Small intestine (tissue), 7 donors: ENCODE data around the gene POFUT1. TPM values are rescaled to one million over a fixed set of nuclear protein-coding genes. Genes with fewer than 3 reads are reported as not detected.
A peak's percentile ranks its signal among the peaks of the same experiment; 100 is the strongest.

ENCODE experiments used
- DNase-seq, 2 donors: peaks; one replicate each; pipeline versions ENCODE4 v3.0.0 to v3.0.0-alpha.2; 2013
- FAIRE-seq: peaks from 2 replicates; lab custom pipeline; 2012; peaks lifted over from hg19 to GRCh38; lab: Jason Lieb, UNC
- H3K27ac ChIP-seq, 3 donors: one replicate each; pipeline ENCODE4 v1.5.1; 2013; ENCODE audit warnings: low read length in 2 of 3, mild to moderate bottlenecking in 2 of 3, control low read depth in 1 of 3, inconsistent platforms in 1 of 3, low read depth in 1 of 3, moderate library complexity in 1 of 3
- H3K27me3 ChIP-seq, 3 donors: one replicate each; pipeline ENCODE4 v1.6.1; 2013; ENCODE audit warnings: low read length in 3 of 3, inconsistent platforms in 1 of 3; ENCODE audit not compliant: control insufficient read depth in 3 of 3, insufficient read depth in 3 of 3
- H3K36me3 ChIP-seq, 3 donors: one replicate each; pipeline ENCODE4 v1.6.1; 2013; ENCODE audit warnings: low read length in 3 of 3, inconsistent platforms in 1 of 3, low read depth in 1 of 3, mild to moderate bottlenecking in 1 of 3, moderate library complexity in 1 of 3; ENCODE audit not compliant: control insufficient read depth in 3 of 3, insufficient read depth in 2 of 3
- H3K4me1 ChIP-seq, 3 donors: one replicate each; pipeline ENCODE4 v1.6.1; 2013; ENCODE audit warnings: low read length in 2 of 3, inconsistent platforms in 1 of 3, low read depth in 1 of 3, mild to moderate bottlenecking in 1 of 3, moderate library complexity in 1 of 3; ENCODE audit not compliant: control insufficient read depth in 3 of 3, insufficient read depth in 2 of 3
- H3K4me3 ChIP-seq, 3 donors: one replicate each; pipeline ENCODE4 v1.5.1; 2013; ENCODE audit warnings: low read length in 3 of 3, control low read depth in 1 of 3, inconsistent platforms in 1 of 3, low read depth in 1 of 3, mild to moderate bottlenecking in 1 of 3, moderate library complexity in 1 of 3
- H3K9me3 ChIP-seq, 2 donors: one replicate each; pipeline ENCODE4 v1.6.1; 2013; ENCODE audit warnings: low read depth in 1 of 2, low read length in 1 of 2; ENCODE audit not compliant: control insufficient read depth in 2 of 2, insufficient read depth in 1 of 2
- WGBS, 3 donors: extraction: QIAGEN DNeasy Blood & Tissue Kit; methylation state at CpG; one replicate each; pipeline ENCODE4 v1.1.7; 2013; 5-methylcytosine and 5-hydroxymethylcytosine counted together
- polyA plus RNA-seq, 4 donors: library from polyadenylated mRNA; stranded (reverse) in 3 of 4; unstranded in 1 of 4; fragments of 200-250 nt in 3 of 4; fragments of 120-200 nt in 1 of 4; gene quantifications; one replicate each; pipeline versions ENCODE4 v1.2.1 to v1.2.3, GENCODE V29; 2013
- donor health status: healthy with polysubstance abuse.
- donor health status: control.
- donor health status: control.
- donor health status: Bipolar disorder and iron deficiency.
- donor health status: healthy.

POFUT1 gene
- polyA plus RNA-seq, 4 donors, result 11.1 to 147 (median 21.0) TPM

DNA sequence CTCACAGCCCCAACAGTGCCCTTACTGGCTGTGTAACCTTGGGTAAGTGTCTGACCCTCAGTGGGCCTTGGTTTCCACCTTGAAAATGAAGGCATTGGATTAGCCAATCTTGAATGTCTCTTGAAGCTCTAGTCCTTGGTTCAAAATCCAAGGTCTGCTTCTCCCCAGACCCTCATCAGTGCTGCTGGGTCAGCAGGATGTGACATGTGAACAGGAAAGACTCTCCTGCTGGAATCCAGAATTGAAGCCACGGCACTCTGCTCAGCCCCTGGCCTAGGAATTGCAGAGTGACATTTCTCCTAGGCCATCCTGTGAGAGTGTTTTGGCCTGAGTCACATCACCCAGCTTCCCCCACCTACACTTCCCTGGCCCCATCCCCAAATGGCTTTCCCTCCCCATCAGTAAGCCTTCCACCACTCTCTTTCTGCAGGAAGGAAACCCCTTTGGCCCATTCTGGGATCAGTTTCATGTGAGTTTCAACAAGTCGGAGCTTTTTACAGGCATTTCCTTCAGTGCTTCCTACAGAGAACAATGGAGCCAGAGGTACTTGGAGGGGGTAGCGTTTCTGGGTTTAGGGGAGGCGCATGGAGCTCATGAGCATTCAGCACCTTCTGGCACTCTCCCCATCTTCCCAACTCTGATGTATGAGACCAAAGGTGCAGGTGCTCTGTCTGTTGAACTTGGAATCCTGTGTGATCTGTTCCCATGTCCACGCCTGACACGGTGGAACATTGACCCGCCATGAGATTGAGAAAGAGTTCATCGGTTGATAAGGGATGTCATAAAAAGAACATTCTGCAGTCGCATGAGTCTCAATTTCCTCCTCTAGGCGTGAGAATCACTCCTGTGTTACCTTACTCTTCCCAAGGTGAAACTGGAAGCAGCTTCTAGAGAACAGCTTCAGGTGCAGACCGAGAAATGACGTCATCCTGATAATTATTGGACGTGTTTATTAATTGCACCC is 8.8 kb downstream of the POFUT1 start:
- no peak for FAIRE-seq
- 22 to 63% (median 44%) methylated on average over 13 of the region's 13 CpGs for WGBS, 3 donors
- H3K4me1 ChIP-seq, result peaks cover 8 to 59% (median 11%) of the 10 kb centered on the region in 3 donors
- no peak overlapping the region for H3K4me3 ChIP-seq
- H3K27ac ChIP-seq, result peak overlapping the region; percentile 82 to 93 (median 85)
- H3K36me3 ChIP-seq, result peaks cover 0 to 70% (median 15%) of the 10 kb centered on the region in 3 donors
- no peaks in the 10 kb centered on the region for H3K27me3 ChIP-seq
- peak; percentile 96 to 99 for DNase-seq
- no peaks in the 10 kb centered on the region for H3K9me3 ChIP-seq

- FAIRE-seq, result no peak
- Histone ChIP-seq H3K4me1 (peaks cover 8 to 59% (median 11%) of the 10 kb centered on the region in 3 donors), H3K27me3 (no peaks in the 10 kb centered on the region), H3K9me3 (no peaks in the 10 kb centered on the region), H3K27ac (peak overlapping the region in 2 of 3 donors; percentile 85 to 92), H3K4me3 (no peak overlapping the region), H3K36me3 (peaks cover 3 to 73% (median 12%) of the 10 kb centered on the region in 3 donors)
- 67 to 81% (median 81%) methylated on average over 5 of the region's 5 CpGs for WGBS, 3 donors
- DNase-seq, result peak in 1 of 2 donors; percentile 71
Measured at GRCh38 chr20:32218156-32218900, 10.6 kb downstream of the POFUT1 start.

DNA sequence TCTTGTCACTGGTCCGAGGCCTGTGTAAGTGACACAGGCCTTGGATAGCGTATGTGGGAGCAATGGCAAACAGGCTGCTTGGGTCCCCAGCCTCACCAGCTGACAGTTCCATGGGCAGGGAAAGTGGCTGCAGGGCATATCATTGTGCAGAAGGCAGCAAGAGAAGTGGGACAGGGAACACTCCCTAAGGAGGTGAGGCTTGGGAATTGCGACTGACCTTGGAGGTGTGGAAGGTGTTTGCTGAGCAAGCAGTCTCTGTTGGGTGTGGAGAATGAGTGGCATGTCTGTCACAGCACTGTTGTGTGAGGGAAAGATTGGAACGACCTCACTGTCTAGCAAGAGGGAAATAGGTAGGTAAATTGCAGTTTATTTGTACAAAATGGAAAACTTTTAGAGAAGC is 16.8 kb downstream of the POFUT1 start:
- 45 to 77% (median 61%) methylated on average over 4 of the region's 4 CpGs for WGBS, 3 donors
- FAIRE-seq, result no peak
- DNase-seq, result peak; percentile 89 to 96
- Histone ChIP-seq H3K4me3 (no peak overlapping the region), H3K27ac (peak overlapping the region; percentile 6 to 90 (median 47)), H3K27me3 (no peaks in the 10 kb centered on the region), H3K36me3 (peaks cover 3 to 67% (median 4%) of the 10 kb centered on the region in 3 donors), H3K4me1 (peaks cover 2 to 67% (median 5%) of the 10 kb centered on the region in 3 donors), H3K9me3 (no peaks in the 10 kb centered on the region)

GRCh38 chr20:32226391-32226790 is 18.7 kb downstream of the POFUT1 start:
- no peak overlapping the region for H3K4me3 ChIP-seq
- 11 to 53% (median 45%) methylated on average over 1 of the region's 1 CpG for WGBS, 3 donors
- H3K36me3 ChIP-seq, result peaks cover 4 to 67% (median 6%) of the 10 kb centered on the region in 3 donors
- FAIRE-seq (no peak), DNase-seq (peak in 1 of 2 donors; percentile 48)
- H3K27me3 ChIP-seq, result no peaks in the 10 kb centered on the region
- peak overlapping the region; percentile 90 to 96 (median 94) for H3K27ac ChIP-seq
- H3K4me1 ChIP-seq, result peaks cover 2 to 71% (median 5%) of the 10 kb centered on the region in 3 donors
- no peaks in the 10 kb centered on the region for H3K9me3 ChIP-seq

GRCh38 chr20:32227306-32227705 is 19.6 kb downstream of the POFUT1 start:
- Histone ChIP-seq H3K9me3 (no peaks in the 10 kb centered on the region), H3K36me3 (peaks cover 4 to 62% (median 6%) of the 10 kb centered on the region in 3 donors), H3K27ac (peak overlapping the region; percentile 90 to 96 (median 94)), H3K4me1 (peaks cover 2 to 80% (median 5%) of the 10 kb centered on the region in 3 donors), H3K27me3 (no peaks in the 10 kb centered on the region), H3K4me3 (no peak overlapping the region)
- FAIRE-seq, result no peak
- WGBS, 3 donors, result 36 to 81% (median 45%) methylated on average over 7 of the region's 7 CpGs
- peak in 1 of 2 donors; percentile 49 for DNase-seq

- FAIRE-seq, result no peak
- H3K9me3 ChIP-seq, result no peaks in the 10 kb centered on the region
- H3K4me3 ChIP-seq, result no peak overlapping the region
- H3K27ac ChIP-seq, result peak overlapping the region; percentile 90 to 96 (median 94)
- peak; percentile 97 to 99 for DNase-seq
- peaks cover 3 to 62% (median 4%) of the 10 kb centered on the region in 3 donors for H3K36me3 ChIP-seq
- no peaks in the 10 kb centered on the region for H3K27me3 ChIP-seq
- 23 to 65% (median 36%) methylated on average over 22 of the region's 22 CpGs for WGBS, 3 donors
- H3K4me1 ChIP-seq, result peaks cover 2 to 84% (median 7%) of the 10 kb centered on the region in 3 donors
Measured at GRCh38 chr20:32227744-32228688, 20.3 kb downstream of the POFUT1 start.

- 18 to 69% (median 38%) methylated on average over 5 of the region's 5 CpGs for WGBS, 3 donors
- DNase-seq, result peak; percentile 80 to 83
Measured at GRCh38 chr20:32229251-32229747, 21.6 kb downstream of the POFUT1 start.

More at GRCh38 chr20:32229251-32229747, 21.6 kb downstream of the POFUT1 start:
- Histone ChIP-seq H3K4me3 (no peak overlapping the region), H3K27ac (peak overlapping the region in 2 of 3 donors; percentile 3 to 89), H3K36me3 (peaks cover 0 to 62% (median 3%) of the 10 kb centered on the region in 3 donors), H3K4me1 (peaks cover 2 to 79% (median 9%) of the 10 kb centered on the region in 3 donors), H3K9me3 (no peaks in the 10 kb centered on the region), H3K27me3 (no peaks in the 10 kb centered on the region)
- no peak for FAIRE-seq
